GM21447 (cell line): ENCODE data around the gene MTHFD1L.
"Not testable (repeated sequence)": the region's sequence is repeated elsewhere in the genome, so short reads cannot be mapped to it uniquely, and the experiment has no call there.

Experiments used
- ATAC-seq: cut with Tn5 transposase; IDR thresholded peaks from one replicate; pipeline ENCODE4 v1.9.1; 2021; ENCODE audit not compliant: unreplicated experiment

MTHFD1L gene

GRCh38 chr6:150865406-150866146 lies at the start of gene MTHFD1L:
TSS of gene MTHFD1L (plus strand) at chr6:150865702. CDS start at chr6:150865823, 121 bp downstream.
- peak; percentile 73 for ATAC-seq

- not testable (repeated sequence) for ATAC-seq
Measured at GRCh38 chr6:150816554-150816953, 48.9 kb upstream of the MTHFD1L start.

- ATAC-seq: no peak
Measured at GRCh38 chr6:150822932-150823331, 42.6 kb upstream of the MTHFD1L start.

GRCh38 chr6:150826788-150827187 lies 38.7 kb upstream of the MTHFD1L start:
- no peak for ATAC-seq

- not testable (repeated sequence) for ATAC-seq
Measured at GRCh38 chr6:150828107-150828506, 37.4 kb upstream of the MTHFD1L start.

GRCh38 chr6:150830439-150831165 lies 34.9 kb upstream of the MTHFD1L start:
- ATAC-seq: no peak

- no peak for ATAC-seq
Measured at GRCh38 chr6:150831577-150831976, 33.9 kb upstream of the MTHFD1L start.

- ATAC-seq: no peak
Measured at GRCh38 chr6:150835620-150836019, 29.9 kb upstream of the MTHFD1L start.

GRCh38 chr6:150840185-150840584 lies 25.3 kb upstream of the MTHFD1L start:
- no peak for ATAC-seq

GRCh38 chr6:150841189-150841588 lies 24.3 kb upstream of the MTHFD1L start:
- ATAC-seq: no peak

GRCh38 chr6:150841697-150842096 lies 23.8 kb upstream of the MTHFD1L start:
- no peak for ATAC-seq

- ATAC-seq: no peak
Measured at GRCh38 chr6:150844371-150844770, 21.1 kb upstream of the MTHFD1L start.

- no peak for ATAC-seq
Measured at GRCh38 chr6:150846641-150847040, 18.9 kb upstream of the MTHFD1L start.

- ATAC-seq: no peak
Measured at GRCh38 chr6:150848400-150848799, 17.1 kb upstream of the MTHFD1L start.

GRCh38 chr6:150854392-150854791 lies 11.1 kb upstream of the MTHFD1L start:
- ATAC-seq: not testable (repeated sequence)

GRCh38 chr6:150855171-150855570 lies 10.3 kb upstream of the MTHFD1L start:
- ATAC-seq: not testable (repeated sequence)

- no peak for ATAC-seq
Measured at GRCh38 chr6:150857062-150857944, 8.2 kb upstream of the MTHFD1L start.

- no peak for ATAC-seq
Measured at GRCh38 chr6:150857945-150858308, 7.6 kb upstream of the MTHFD1L start.

- ATAC-seq: not testable (repeated sequence)
Measured at GRCh38 chr6:150861448-150862168, 3.9 kb upstream of the MTHFD1L start.

GRCh38 chr6:150863213-150863928 lies 2.1 kb upstream of the MTHFD1L start:
- no peak for ATAC-seq
